GM23248 (cell line): ENCODE data around the gene CRYBB1.

Experiments
- EZH2 ChIP-seq: fragments of 200-600 bp; sonication (generic); IDR thresholded peaks from 2 replicates; pipeline ENCODE4 v1.6.1; 2018; ENCODE audit warnings: antibody characterized with exemption, mild to moderate bottlenecking; ENCODE audit not compliant: insufficient read depth, poor library complexity, severe bottlenecking
- EZH2phosphoT487 ChIP-seq: fragments of 200-600 bp; sonication (generic); IDR thresholded peaks from 2 replicates; pipeline ENCODE4 v1.6.1; 2018; ENCODE audit warnings: antibody characterized with exemption, moderate library complexity, mild to moderate bottlenecking, low read depth; ENCODE audit not compliant: insufficient read depth

DNA sequence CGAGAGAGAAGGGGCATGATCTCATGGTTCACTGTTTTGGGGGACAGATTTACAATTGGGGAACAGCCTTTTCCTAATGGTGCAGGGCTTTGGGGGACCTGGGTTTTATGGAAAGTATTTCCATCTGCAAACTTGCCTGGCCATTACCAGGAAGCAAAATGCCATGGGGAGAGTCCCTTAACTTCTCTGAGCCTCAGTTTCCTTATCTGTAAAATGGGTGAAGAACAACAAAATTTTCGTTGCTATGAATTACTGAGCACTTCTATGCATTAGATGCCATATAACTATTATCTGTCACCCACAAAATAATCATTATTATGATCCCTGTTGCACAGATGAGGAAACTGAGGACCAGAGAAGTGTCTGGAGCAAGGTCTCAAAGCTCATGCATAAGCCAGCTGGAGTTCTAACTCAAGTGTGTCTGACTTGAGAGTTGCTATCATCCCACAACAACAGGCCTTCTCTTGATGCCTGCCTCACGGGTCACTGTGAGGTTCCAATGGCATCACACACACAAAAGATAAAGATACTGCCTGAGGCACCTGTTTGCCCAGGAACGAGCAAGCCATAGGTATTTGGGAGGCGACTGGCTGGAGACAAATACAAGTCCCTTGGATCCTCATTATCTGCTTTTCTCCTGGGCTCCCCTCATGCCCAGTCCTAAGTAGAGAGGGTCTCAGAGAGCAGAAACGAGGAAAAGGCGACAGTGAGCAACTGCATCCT, 43.7 kb downstream of the CRYBB1 start:
- TF ChIP-seq EZH2 = no peak
- no peak for TF ChIP-seq EZH2phosphoT487
